ENCODE data around the gene PYDC1.

PYDC1 gene

GRCh38 chr16:31260136-31260931 is 43.4 kb upstream of the PYDC1 start:
- no peaks in the 10 kb centered on the region for H3K27me3 ChIP-seq (ENCODE audit: insufficient read depth, low read length, poor library complexity, severe bottlenecking)
- no peak overlapping the region for H2AFZ ChIP-seq (ENCODE audit: low read length)
- H3K79me2 ChIP-seq (ENCODE audit: insufficient read depth, low read length) = no peaks in the 10 kb centered on the region
- no peak overlapping the region for H3K9ac ChIP-seq (ENCODE audit: low read depth, low read length, poor library complexity, severe bottlenecking)
- no peaks in the 10 kb centered on the region for H3K4me1 ChIP-seq (ENCODE audit: insufficient read depth, low read length, poor library complexity, severe bottlenecking)
- no peaks in the 10 kb centered on the region for H3F3A ChIP-seq (ENCODE audit: low read depth)
- no peaks in the 10 kb centered on the region for H3K9me2 ChIP-seq (replicated peaks; ENCODE audit: low read depth, low read length)
- no peak overlapping the region for H3K4me3 ChIP-seq (ENCODE audit: low read length, poor library complexity, severe bottlenecking)
- no peaks in the 10 kb centered on the region for H4K20me1 ChIP-seq (ENCODE audit: insufficient read depth, low read length, poor library complexity, severe bottlenecking)
- H3K9me3 ChIP-seq (ENCODE audit: insufficient read depth, low read depth, low read length) = no peaks in the 10 kb centered on the region
- H3K36me3 ChIP-seq (ENCODE audit: insufficient read depth, low read length) = no peaks in the 10 kb centered on the region
- no peak overlapping the region for H3K4me2 ChIP-seq (ENCODE audit: low read depth, low read length, poor library complexity, severe bottlenecking)
- no peak for TF ChIP-seq EZH2phosphoT487 (IDR thresholded peaks at IDR 0.05; ENCODE audit: borderline replicate concordance)
- no peak for TF ChIP-seq CTCF (conservative IDR thresholded peaks at IDR 0.05; ENCODE audit: low read length)

GRCh38 chr16:31258366-31258765 is 41.4 kb upstream of the PYDC1 start:
- H3F3A ChIP-seq (ENCODE audit: low read depth) = no peaks in the 10 kb centered on the region
- H3K9me3 ChIP-seq (ENCODE audit: insufficient read depth, low read depth, low read length) = no peaks in the 10 kb centered on the region
- no peaks in the 10 kb centered on the region for H3K27me3 ChIP-seq (ENCODE audit: insufficient read depth, low read length, poor library complexity, severe bottlenecking)
- no peak overlapping the region for H3K4me3 ChIP-seq (ENCODE audit: low read length, poor library complexity, severe bottlenecking)
- no peak overlapping the region for H3K9ac ChIP-seq (ENCODE audit: low read depth, low read length, poor library complexity, severe bottlenecking)
- H3K36me3 ChIP-seq (ENCODE audit: insufficient read depth, low read length) = no peaks in the 10 kb centered on the region
- no peaks in the 10 kb centered on the region for H3K9me2 ChIP-seq (replicated peaks; ENCODE audit: low read depth, low read length)
- no peaks in the 10 kb centered on the region for H3K79me2 ChIP-seq (ENCODE audit: insufficient read depth, low read length)
- H3K4me2 ChIP-seq (ENCODE audit: low read depth, low read length, poor library complexity, severe bottlenecking) = no peak overlapping the region
- no peak for TF ChIP-seq EZH2phosphoT487 (IDR thresholded peaks at IDR 0.05; ENCODE audit: borderline replicate concordance)
- no peak for TF ChIP-seq CTCF (conservative IDR thresholded peaks at IDR 0.05; ENCODE audit: low read length)
- no peaks in the 10 kb centered on the region for H3K4me1 ChIP-seq (ENCODE audit: insufficient read depth, low read length, poor library complexity, severe bottlenecking)
- no peak overlapping the region for H2AFZ ChIP-seq (ENCODE audit: low read length)
- H4K20me1 ChIP-seq (ENCODE audit: insufficient read depth, low read length, poor library complexity, severe bottlenecking) = no peaks in the 10 kb centered on the region

- Histone ChIP-seq H3K27me3 (ENCODE audit: insufficient read depth, low read length, poor library complexity, severe bottlenecking) (no peaks in the 10 kb centered on the region), H3K4me2 (ENCODE audit: low read depth, low read length, poor library complexity, severe bottlenecking) (no peak overlapping the region), H3K36me3 (ENCODE audit: insufficient read depth, low read length) (no peaks in the 10 kb centered on the region), H3K4me1 (ENCODE audit: insufficient read depth, low read length, poor library complexity, severe bottlenecking) (no peaks in the 10 kb centered on the region), H3K79me2 (ENCODE audit: insufficient read depth, low read length) (no peaks in the 10 kb centered on the region), H3K9me2 (replicated peaks; ENCODE audit: low read depth, low read length) (no peaks in the 10 kb centered on the region), H4K20me1 (ENCODE audit: insufficient read depth, low read length, poor library complexity, severe bottlenecking) (no peaks in the 10 kb centered on the region), H2AFZ (ENCODE audit: low read length) (no peak overlapping the region), H3K9ac (ENCODE audit: low read depth, low read length, poor library complexity, severe bottlenecking) (no peak overlapping the region), H3K4me3 (ENCODE audit: low read length, poor library complexity, severe bottlenecking) (no peak overlapping the region), H3K9me3 (ENCODE audit: insufficient read depth, low read depth, low read length) (no peaks in the 10 kb centered on the region), H3F3A (ENCODE audit: low read depth) (no peaks in the 10 kb centered on the region)
- TF ChIP-seq CTCF (conservative IDR thresholded peaks at IDR 0.05; ENCODE audit: low read length) (no peak), EZH2phosphoT487 (IDR thresholded peaks at IDR 0.05; ENCODE audit: borderline replicate concordance) (no peak)
Observed at GRCh38 chr16:31256466-31256865, 39.5 kb upstream of the PYDC1 start.
